PC-9 (cell line): ENCODE results near the gene TBX10. TPM values are rescaled to one million over a fixed set of nuclear protein-coding genes. Genes with fewer than 3 reads are reported as not detected.
"Not testable (repeated sequence)": the region's sequence is repeated elsewhere in the genome, so short reads cannot be mapped to it uniquely, and the experiment has no call there.

Source experiments
- BruUV-seq: library from RNA; stranded (reverse); fragments of 400-500 nt; replicated peaks from 2 replicates; lab custom pipeline; 2021; lab: Mats Ljungman, UMichigan
- CTCF ChIA-PET: fragments of 300-600 bp; sonication (Branson Sonifier 250); formaldehyde crosslinking; loops from one replicate; lab custom pipeline; 2022; ENCODE audit warnings: antibody characterized with exemption; lab: Charles Lee
- POLR2A ChIA-PET: fragments of 300-600 bp; sonication (Branson Sonifier 250); formaldehyde crosslinking; loops from one replicate; lab custom pipeline; 2022; ENCODE audit warnings: antibody characterized with exemption; ENCODE audit not compliant: unreplicated experiment; lab: Charles Lee
- DNase-seq, 2 experiments: peaks; one replicate each; pipeline versions ENCODE4 v3.0.0 to v3.0.0-alpha.2; 2015 to 2022; ENCODE audit warnings: mixed read lengths in 1 of 2
- H2AFZ ChIP-seq: fragments of 200-600 bp; sonication (generic); 2 replicates; pipeline ENCODE4 v1.8.1; 2017; ENCODE audit warnings: antibody characterized with exemption
- H3F3A ChIP-seq: fragments of 200-600 bp; sonication (generic); 2 replicates; pipeline ENCODE4 v1.8.1; 2017; ENCODE audit warnings: antibody characterized with exemption, mild to moderate bottlenecking, low read depth; ENCODE audit not compliant: insufficient read depth
- H3K27ac ChIP-seq: fragments of 200-600 bp; sonication (generic); 2 replicates; pipeline ENCODE4 v1.6.1; 2016; ENCODE audit warnings: mixed run types
- H3K27me3 ChIP-seq: fragments of 200-600 bp; sonication (generic); 2 replicates; pipeline ENCODE4 v1.6.1; 2016; ENCODE audit warnings: low read depth, mixed run types; ENCODE audit not compliant: insufficient read depth
- H3K36me3 ChIP-seq: fragments of 200-600 bp; sonication (generic); 2 replicates; pipeline ENCODE4 v1.6.1; 2016; ENCODE audit warnings: low read depth, mixed run types
- H3K4me1 ChIP-seq: fragments of 200-600 bp; sonication (generic); replicated peaks from 2 replicates; pipeline ENCODE4 v1.6.1; 2016; ENCODE audit warnings: mixed run types; ENCODE audit not compliant: insufficient read depth
- H3K4me2 ChIP-seq: fragments of 200-600 bp; sonication (generic); 2 replicates; pipeline ENCODE4 v1.6.1; 2017; ENCODE audit warnings: mixed run types
- H3K4me3 ChIP-seq: fragments of 200-600 bp; sonication (generic); 2 replicates; pipeline ENCODE4 v1.6.1; 2016; ENCODE audit warnings: mixed run types
- H3K79me2 ChIP-seq: fragments of 200-600 bp; sonication (generic); 2 replicates; pipeline ENCODE4 v1.6.1; 2017; ENCODE audit warnings: low read depth, mixed run types
- H3K9me2 ChIP-seq: fragments of 200-600 bp; sonication (generic); 2 replicates; pipeline ENCODE4 v1.8.1; 2017; ENCODE audit warnings: mild to moderate bottlenecking; ENCODE audit not compliant: insufficient read depth
- H3K9me3 ChIP-seq: fragments of 200-600 bp; sonication (generic); 2 replicates; pipeline ENCODE4 v1.8.1; 2016; ENCODE audit warnings: low read depth; ENCODE audit not compliant: insufficient read depth
- H4K20me1 ChIP-seq: fragments of 200-600 bp; sonication (generic); 2 replicates; pipeline ENCODE4 v1.8.1; 2017; ENCODE audit not compliant: insufficient read depth
- EZH2 ChIP-seq: fragments of 200-600 bp; sonication (generic); IDR thresholded peaks from 2 replicates; pipeline ENCODE4 v1.8.0; 2017; ENCODE audit warnings: antibody characterized with exemption, low read depth
- intact Hi-C: fragments of 100-400 bp; cut with micrococcal nuclease; formaldehyde crosslinking; loops from one replicate; pipeline ENCODE4 v1.10.0; 2022; ENCODE audit not compliant: unreplicated experiment
- total RNA-seq: library from RNA; stranded (reverse); gene quantifications from 2 replicates; pipeline ENCODE4 v1.2.3, GENCODE V29; 2021
- TF ChIP-seq, protein P1 (sequence below): fragments of 200-600 bp; sonication (generic); conservative IDR thresholded peaks from 2 replicates; pipeline ENCODE4 v1.6.1; 2017; ENCODE audit warnings: mixed run types, antibody characterized with exemption, mild to moderate bottlenecking, moderate library complexity

The TBX10 gene
- total RNA-seq, 1 experiment from 2014 or later, result not detected

DNA sequence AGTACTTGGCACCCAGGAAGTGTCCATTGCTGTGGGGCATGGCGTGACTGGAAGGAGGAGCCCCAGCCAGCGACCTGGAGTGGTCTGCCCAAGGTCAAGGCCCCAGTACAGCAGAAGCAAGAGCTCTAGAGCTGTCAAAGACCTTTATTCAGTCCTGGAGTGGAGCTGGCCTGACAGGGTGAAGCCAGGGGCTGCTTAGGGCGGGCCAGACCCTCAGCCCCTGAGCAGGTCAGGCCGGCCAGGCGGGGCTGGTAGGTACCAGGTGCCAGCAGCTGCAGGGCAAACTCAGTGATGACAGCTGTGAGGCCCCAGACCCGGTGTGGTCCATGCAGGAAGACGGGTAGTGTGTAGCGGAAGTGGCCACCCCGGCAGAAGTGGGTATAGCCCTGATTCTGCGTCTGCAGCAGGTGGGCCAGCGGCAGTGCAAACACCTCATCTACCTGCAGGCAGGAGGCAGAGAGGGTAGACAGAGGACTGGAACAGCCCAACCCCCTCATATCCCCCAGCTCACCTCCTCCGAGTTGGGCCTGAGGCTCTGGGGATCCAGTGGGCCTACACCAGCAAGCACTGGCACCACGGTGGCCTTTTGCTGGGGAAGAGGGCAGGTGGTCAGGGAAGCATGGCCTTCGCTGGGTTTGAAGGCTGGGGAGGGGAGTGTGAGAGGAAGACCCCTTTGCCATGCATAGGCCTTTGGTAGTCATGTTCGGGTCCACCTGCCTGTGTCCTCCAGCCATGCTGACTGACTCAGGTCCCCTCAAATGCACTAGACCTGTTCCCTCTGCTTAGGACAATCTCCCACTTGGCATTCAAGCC is 11.5 kb downstream of the TBX10 start:
- H3F3A ChIP-seq, result peaks cover 3% of the 10 kb centered on the region; the same call in 1 of the 2 replicates
- no peaks in the 10 kb centered on the region for H3K27me3 ChIP-seq
- BruUV-seq, result no TSS peak
- TF ChIP-seq EZH2, result no peak
- TF ChIP-seq, protein P1, sequence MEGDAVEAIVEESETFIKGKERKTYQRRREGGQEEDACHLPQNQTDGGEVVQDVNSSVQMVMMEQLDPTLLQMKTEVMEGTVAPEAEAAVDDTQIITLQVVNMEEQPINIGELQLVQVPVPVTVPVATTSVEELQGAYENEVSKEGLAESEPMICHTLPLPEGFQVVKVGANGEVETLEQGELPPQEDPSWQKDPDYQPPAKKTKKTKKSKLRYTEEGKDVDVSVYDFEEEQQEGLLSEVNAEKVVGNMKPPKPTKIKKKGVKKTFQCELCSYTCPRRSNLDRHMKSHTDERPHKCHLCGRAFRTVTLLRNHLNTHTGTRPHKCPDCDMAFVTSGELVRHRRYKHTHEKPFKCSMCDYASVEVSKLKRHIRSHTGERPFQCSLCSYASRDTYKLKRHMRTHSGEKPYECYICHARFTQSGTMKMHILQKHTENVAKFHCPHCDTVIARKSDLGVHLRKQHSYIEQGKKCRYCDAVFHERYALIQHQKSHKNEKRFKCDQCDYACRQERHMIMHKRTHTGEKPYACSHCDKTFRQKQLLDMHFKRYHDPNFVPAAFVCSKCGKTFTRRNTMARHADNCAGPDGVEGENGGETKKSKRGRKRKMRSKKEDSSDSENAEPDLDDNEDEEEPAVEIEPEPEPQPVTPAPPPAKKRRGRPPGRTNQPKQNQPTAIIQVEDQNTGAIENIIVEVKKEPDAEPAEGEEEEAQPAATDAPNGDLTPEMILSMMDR, result no peak
- ChIA-PET CTCF (interaction anchor here (1.0 to 1.1 kb wide), 3 partner anchors 46 to 86 kb away, joined by 3 read pairs; no protein-coding TSS in a partner anchor), POLR2A (no interaction called here)
- H3K9me3 ChIP-seq, result no peaks in the 10 kb centered on the region
- no peak overlapping the region for H3K4me3 ChIP-seq
- H4K20me1 ChIP-seq, result no peaks in the 10 kb centered on the region
- no peaks in the 10 kb centered on the region for H3K9me2 ChIP-seq
- H2AFZ ChIP-seq, result no peak overlapping the region
- intact Hi-C loops, result no loop called here
- H3K27ac ChIP-seq, result no peak overlapping the region
- DNase-seq, result no peak
- no peaks in the 10 kb centered on the region for H3K79me2 ChIP-seq
- no peaks in the 10 kb centered on the region for H3K36me3 ChIP-seq
- H3K4me1 ChIP-seq, result peaks cover 8% of the 10 kb centered on the region
- no peak overlapping the region for H3K4me2 ChIP-seq

DNA sequence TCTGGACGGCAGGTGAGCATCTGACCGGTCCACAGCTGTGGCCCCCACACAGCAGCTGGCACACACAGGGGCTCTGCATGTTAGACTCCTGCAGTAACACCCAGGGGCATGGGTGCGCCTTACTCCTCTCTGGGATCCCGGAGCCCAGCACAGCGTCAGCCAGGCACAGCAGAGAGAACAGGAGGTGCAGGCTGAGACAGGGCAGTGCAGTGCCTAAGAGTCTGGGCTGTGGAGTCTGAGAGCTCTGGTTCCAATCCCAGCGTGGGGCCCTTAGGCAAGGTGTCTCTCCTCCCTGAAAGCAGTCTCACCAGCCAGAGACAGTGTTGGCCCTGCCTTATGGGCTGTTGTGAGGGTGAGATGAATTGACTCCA is 12.1 kb downstream of the TBX10 start:
- Histone ChIP-seq H4K20me1 (no peaks in the 10 kb centered on the region), H3K27me3 (no peaks in the 10 kb centered on the region), H3K9me2 (no peaks in the 10 kb centered on the region), H3K36me3 (no peaks in the 10 kb centered on the region), H3F3A (peaks cover 3% of the 10 kb centered on the region; the same call in 1 of the 2 replicates), H3K9me3 (no peaks in the 10 kb centered on the region), H3K4me2 (no peak overlapping the region), H2AFZ (no peak overlapping the region), H3K27ac (no peak overlapping the region), H3K4me1 (peaks cover 8% of the 10 kb centered on the region), H3K79me2 (no peaks in the 10 kb centered on the region), H3K4me3 (no peak overlapping the region)
- ChIA-PET CTCF (no interaction called here), POLR2A (no interaction called here)
- TF ChIP-seq, protein P1, result no peak
- TF ChIP-seq EZH2, result no peak
- DNase-seq, result no peak
- intact Hi-C loops, result no loop called here
- no TSS peak for BruUV-seq

DNA sequence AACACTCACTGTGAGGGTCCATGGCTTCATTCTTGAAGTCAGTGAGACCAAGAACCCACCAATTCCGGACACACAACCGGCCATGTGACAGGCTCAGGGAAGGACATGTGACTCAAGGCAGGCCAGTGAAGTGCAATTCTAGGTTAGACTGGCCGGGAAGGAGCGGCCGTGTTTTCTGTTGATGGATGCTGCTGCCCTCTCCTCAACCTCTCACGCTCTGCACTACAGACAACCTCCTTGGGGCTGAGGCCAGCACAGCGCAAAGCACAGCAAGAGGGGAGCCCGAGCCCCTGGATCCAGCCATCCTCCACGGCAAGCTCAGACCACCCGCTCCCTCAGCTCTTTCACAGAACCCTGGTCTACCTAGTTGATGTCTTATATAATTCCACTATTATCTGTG is 12.6 kb downstream of the TBX10 start:
- H3F3A ChIP-seq, result peaks cover 3% of the 10 kb centered on the region; the same call in 1 of the 2 replicates
- H3K9me3 ChIP-seq, result no peaks in the 10 kb centered on the region
- no peak for DNase-seq
- no TSS peak for BruUV-seq
- H3K27ac ChIP-seq, result no peak overlapping the region
- ChIA-PET CTCF (interaction anchor here (1.3 kb wide), 1 partner anchor 13 kb away, joined by 3 read pairs; no protein-coding TSS in a partner anchor), POLR2A (no interaction called here)
- no peaks in the 10 kb centered on the region for H3K79me2 ChIP-seq
- H3K9me2 ChIP-seq, result no peaks in the 10 kb centered on the region
- no peak overlapping the region for H2AFZ ChIP-seq
- H4K20me1 ChIP-seq, result no peaks in the 10 kb centered on the region
- no peak overlapping the region for H3K4me3 ChIP-seq
- no peak overlapping the region for H3K4me2 ChIP-seq
- intact Hi-C loops, result no loop called here
- H3K4me1 ChIP-seq, result peaks cover 8% of the 10 kb centered on the region
- no peak for TF ChIP-seq EZH2
- TF ChIP-seq, protein P1, result no peak
- no peaks in the 10 kb centered on the region for H3K36me3 ChIP-seq
- H3K27me3 ChIP-seq, result no peaks in the 10 kb centered on the region

DNA sequence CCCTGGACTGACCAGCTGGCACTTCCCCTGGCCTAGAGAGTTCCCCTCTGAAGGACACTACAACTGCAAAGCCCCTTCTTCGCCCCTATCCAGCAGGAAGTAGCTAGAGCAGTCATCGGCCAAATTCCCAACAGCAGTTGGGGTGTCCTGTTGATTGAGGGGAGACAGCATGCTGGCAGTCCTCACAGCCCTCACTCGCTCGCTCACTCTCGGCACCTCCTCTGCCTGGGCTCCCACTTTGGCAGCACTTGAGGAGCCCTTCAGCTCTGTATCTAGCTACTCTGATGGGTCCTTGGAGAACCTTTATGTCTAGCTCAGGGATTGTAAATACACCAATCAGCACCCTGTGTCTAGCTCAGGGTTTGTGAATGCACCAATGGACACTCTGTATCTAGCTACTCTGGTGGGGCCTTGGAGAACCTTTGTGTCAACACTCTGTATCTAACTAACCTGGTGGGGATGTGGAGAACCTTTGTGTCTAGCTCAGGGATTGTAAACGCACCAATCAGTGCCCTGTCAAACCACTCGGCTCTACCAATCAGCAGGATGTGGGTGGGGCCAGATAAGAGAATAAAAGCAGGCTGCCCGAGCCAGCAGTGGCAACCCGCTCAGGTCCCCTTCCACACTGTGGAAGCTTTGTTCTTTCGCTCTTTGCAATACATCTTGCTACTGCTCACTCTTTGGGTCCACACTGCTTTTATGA is 13.3 kb downstream of the TBX10 start:
- POLR2A ChIA-PET, result interaction anchor here (0.6 kb wide), 1 partner anchor 101 kb away, joined by 4 read pairs; no protein-coding TSS in a partner anchor
- H3K4me2 ChIP-seq, H3K4me1 ChIP-seq, H4K20me1 ChIP-seq, H3K79me2 ChIP-seq, intact Hi-C loops, H3F3A ChIP-seq, H3K27ac ChIP-seq, H3K4me3 ChIP-seq, H2AFZ ChIP-seq, H3K36me3 ChIP-seq, BruUV-seq, DNase-seq, H3K9me2 ChIP-seq, H3K27me3 ChIP-seq, H3K9me3 ChIP-seq: not testable (repeated sequence)
- CTCF ChIA-PET, result interaction anchor here (1.3 kb wide), 1 partner anchor 12 kb away, joined by 3 read pairs; no protein-coding TSS in a partner anchor

DNA sequence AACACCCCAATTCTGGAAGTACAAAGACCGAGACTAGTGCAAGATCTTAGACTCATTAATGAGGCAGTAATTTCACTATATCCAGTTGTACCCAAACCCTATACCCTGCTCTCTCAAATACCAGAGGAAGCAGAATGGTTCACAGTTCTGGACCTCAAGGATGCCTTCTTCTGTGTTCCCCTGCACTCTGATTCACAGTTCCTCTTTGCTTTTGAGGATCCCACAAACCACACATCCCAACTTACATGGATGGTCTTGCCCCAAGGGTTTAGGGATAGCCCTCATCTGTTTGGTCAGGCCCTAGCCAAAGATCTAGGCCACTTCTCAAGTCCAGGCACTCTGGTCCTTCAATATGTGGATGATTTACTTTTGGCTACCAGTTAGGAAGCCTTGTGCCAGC is 15.8 kb downstream of the TBX10 start:
- H3K9me3 ChIP-seq, H4K20me1 ChIP-seq, H2AFZ ChIP-seq, H3K36me3 ChIP-seq, POLR2A ChIA-PET, DNase-seq, H3K9me2 ChIP-seq, intact Hi-C loops, H3K4me1 ChIP-seq, H3F3A ChIP-seq, H3K4me2 ChIP-seq, H3K4me3 ChIP-seq, H3K27ac ChIP-seq, CTCF ChIA-PET, H3K27me3 ChIP-seq, H3K79me2 ChIP-seq, BruUV-seq: not testable (repeated sequence)
